ENCODE data around the gene EEF2KMT. TPM values are rescaled to one million over a fixed set of nuclear protein-coding genes. Genes with fewer than 3 reads are reported as not detected.

The EEF2KMT gene
- total and polyA plus RNA-seq, 2 of the 8 experiments (the other 6 are each of a cell fraction or from before 2014, with no cell fraction given) = 35.8 to 37.0 TPM

- TF ChIP-seq KDM4A (IDR thresholded peaks at IDR 0.05; ENCODE audit: low read depth, low read length, severe bottlenecking) (peak; percentile 49), TCF12 (IDR thresholded peaks at IDR 0.05; ENCODE audit: low read depth, low read length) (no peak), TEAD4 (IDR thresholded peaks at IDR 0.05; ENCODE audit: low read depth, low read length) (peak; percentile 51; the same call in 1 of the 2 replicates), E2F6 (IDR thresholded peaks at IDR 0.05) (0 out of 2 replicates have a peak, but pooled peaks have one; percentile 30), BRCA1 (IDR thresholded peaks at IDR 0.05; ENCODE audit: low read depth, low read length) (no peak), USF2 (IDR thresholded peaks at IDR 0.05; ENCODE audit: low read length) (peak; percentile 97), FOSL1 (IDR thresholded peaks at IDR 0.05; ENCODE audit: insufficient read depth, low read depth, low read length) (no peak), EP300 (IDR thresholded peaks at IDR 0.05; ENCODE audit: borderline replicate concordance in 1 of 2, low read depth in 2 of 2, low read length in 2 of 2) (no peak), CBX8 (IDR thresholded peaks at IDR 0.05; ENCODE audit: borderline replicate concordance, low read depth, low read length) (no peak), POLR2A (IDR thresholded peaks at IDR 0.05; ENCODE audit: control extremely low read depth in 1 of 2, low read depth in 2 of 2, low read length in 2 of 2) (peak; percentile 95 to 96), SP1 (IDR thresholded peaks at IDR 0.05; ENCODE audit: low read depth, low read length) (no peak), BACH1 (IDR thresholded peaks at IDR 0.05; ENCODE audit: low read length) (no peak), TAF7 (optimal IDR thresholded peaks at IDR 0.05; ENCODE audit: borderline replicate concordance, low read depth, low read length) (peak; percentile 86), CREB1 (IDR thresholded peaks at IDR 0.05) (no peak), POU5F1 (IDR thresholded peaks at IDR 0.05; ENCODE audit: low read depth, low read length) (no peak), CHD2 (IDR thresholded peaks at IDR 0.05; ENCODE audit: low read length) (no peak), EGR1 (IDR thresholded peaks at IDR 0.05; ENCODE audit: borderline replicate concordance, low read depth, low read length) (no peak), CTBP2 (IDR thresholded peaks at IDR 0.05; ENCODE audit: borderline replicate concordance, insufficient read depth, insufficient read length, low read length) (no peak), MAX (IDR thresholded peaks at IDR 0.05) (peak; percentile 85)
Observed at GRCh38 chr16:5071681-5072333, 25.8 kb downstream of the EEF2KMT start, which contains the start of gene ALG1 (continued).

All from H1 (cell line).